HepG2 (cell line): Measurements from ENCODE around the gene SLC39A2. TPM values are rescaled to one million over a fixed set of nuclear protein-coding genes. Genes with fewer than 3 reads are reported as not detected.

Experiments used
- ATAC-seq: fragments of 200-7000 bp; cut with Tn5 transposase; 3 replicates; pipeline ENCODE4 v1.9.1; 2020; ENCODE audit warnings: mild to moderate bottlenecking, moderate library complexity
- BruUV-seq: library from RNA; stranded (reverse); fragments of 400-500 nt; replicated peaks from 2 replicates; lab custom pipeline; 2021; lab: Mats Ljungman, UMichigan
- CTCF ChIA-PET: fragments of 300-600 bp; formaldehyde crosslinking; extraction: SDS; loops from one replicate; lab custom pipeline; 2021; ENCODE audit warnings: low total read pairs, inconsistent platforms, low intra/inter-chr PET ratio; lab: Yijun Ruan, JAX
- POLR2A ChIA-PET: fragments of 350-600 bp; sonication (Branson Sonifier 250); formaldehyde crosslinking; loops from one replicate; lab custom pipeline; 2020; ENCODE audit warnings: antibody characterized with exemption, inconsistent platforms; lab: Yijun Ruan, JAX
- DNase-seq: peaks from one replicate; pipeline ENCODE4 v3.0.0-alpha.2; 2015; ENCODE audit warnings: low spot score
- FAIRE-seq: peaks from 3 replicates; lab custom pipeline; 2011; peaks lifted over from hg19 to GRCh38; lab: Jason Lieb, UNC
- H2AFZ ChIP-seq: one replicate; pipeline ENCODE4 v1.6.1; 2011; ENCODE audit warnings: low read length, inconsistent platforms
- H3K27ac ChIP-seq: fragments of 300-600 bp; 3 replicates; pipeline ENCODE4 v1.8.0; 2011; ENCODE audit warnings: mixed run types, mild to moderate bottlenecking, mixed read lengths, low read length, inconsistent platforms; ENCODE audit not compliant: insufficient read depth; ENCODE audit errors: extremely low read length
- H3K27me3 ChIP-seq, 2 experiments: fragments of 200-600 bp in 1 of 2; 2 replicates in 1 of 2; 3 replicates in 1 of 2; pipeline versions ENCODE4 v1.6.0 to v1.8.0; 2011; ENCODE audit warnings: low read length in 2 of 2, mild to moderate bottlenecking in 2 of 2, moderate library complexity in 2 of 2, inconsistent platforms in 1 of 2; ENCODE audit not compliant: insufficient read depth in 2 of 2, control insufficient read depth in 1 of 2
- H3K36me3 ChIP-seq, 2 experiments: fragments of 200-600 bp in 1 of 2; replicated peaks in 1 of 2; 2 replicates in 1 of 2; 3 replicates in 1 of 2; pipeline versions ENCODE4 v1.5.1 to v1.8.0; 2011; ENCODE audit warnings: low read length in 2 of 2, inconsistent platforms in 1 of 2; ENCODE audit not compliant: insufficient read depth in 2 of 2, control insufficient read depth in 1 of 2
- H3K4me1 ChIP-seq: 2 replicates; pipeline ENCODE4 v1.5.1; 2012; ENCODE audit warnings: low read length, inconsistent platforms; ENCODE audit not compliant: insufficient read depth
- H3K4me2 ChIP-seq: 2 replicates; pipeline ENCODE4 v1.6.0; 2011; ENCODE audit warnings: low read depth, low read length, inconsistent platforms
- H3K4me3 ChIP-seq, 3 experiments: fragments of 200-600 bp in 1 of 3; sonication (generic), shearing (Covaris generic) in 1 of 3; replicated peaks in 1 of 3; 2 replicates each; pipeline ENCODE4 v1.5.1; 2011 to 2016; ENCODE audit warnings: low read length in 3 of 3, inconsistent platforms in 2 of 3, low read depth in 2 of 3, mild to moderate bottlenecking in 2 of 3, control low read depth in 1 of 3, mixed read lengths in 1 of 3; ENCODE audit not compliant: insufficient read depth in 1 of 3
- H3K79me2 ChIP-seq: one replicate; pipeline ENCODE4 v1.6.1; 2011; ENCODE audit warnings: low read length, inconsistent platforms; ENCODE audit not compliant: insufficient read depth
- H3K9ac ChIP-seq: 2 replicates; pipeline ENCODE4 v1.6.0; 2011; ENCODE audit warnings: mild to moderate bottlenecking, low read depth, low read length, inconsistent platforms; ENCODE audit not compliant: insufficient read depth
- H3K9me3 ChIP-seq: 2 replicates; pipeline ENCODE4 v1.5.1; 2012; ENCODE audit warnings: mild to moderate bottlenecking, low read length
- H4K20me1 ChIP-seq: 2 replicates; pipeline ENCODE4 v1.6.0; 2011; ENCODE audit warnings: inconsistent platforms, mild to moderate bottlenecking, low read length, moderate library complexity; ENCODE audit not compliant: insufficient read depth
- ADNP ChIP-seq: sonication (generic); formaldehyde crosslinking; IDR thresholded peaks from 2 replicates; pipeline ENCODE4 v1.4.0; 2020; ENCODE audit warnings: missing genetic modification reagents
- EEA1 ChIP-seq: sonication (generic); formaldehyde crosslinking; IDR thresholded peaks from 2 replicates; pipeline ENCODE4 v1.5.1; 2020; ENCODE audit warnings: mild to moderate bottlenecking, missing genetic modification reagents, borderline replicate concordance
- EHMT2 ChIP-seq: fragments of 200-600 bp; sonication (generic); IDR thresholded peaks from 2 replicates; pipeline ENCODE4 v1.7.0; 2017; ENCODE audit warnings: antibody characterized with exemption, low read depth, low read length, borderline replicate concordance
- FOXP1 ChIP-seq, 2 experiments: fragments of 450-650 bp in 1 of 2; IDR thresholded peaks; 2 replicates each; pipeline ENCODE4 v1.6.1; 2017 to 2018; ENCODE audit warnings: antibody characterized with exemption in 1 of 2
- JUND ChIP-seq: sonication (generic); formaldehyde crosslinking; IDR thresholded peaks from 2 replicates; pipeline ENCODE4 v1.8.0; 2022; ENCODE audit warnings: mild to moderate bottlenecking, missing genetic modification reagents
- KDM1A ChIP-seq: IDR thresholded peaks from 2 replicates; pipeline ENCODE4 v1.6.1; 2016; ENCODE audit warnings: missing compliant biosample characterization
- POLR2AphosphoS5 ChIP-seq: IDR thresholded peaks from 2 replicates; pipeline ENCODE4 v1.6.1; 2012; ENCODE audit warnings: low read depth, low read length
- SATB2 ChIP-seq: sonication (generic); formaldehyde crosslinking; IDR thresholded peaks from 2 replicates; pipeline ENCODE4 v1.5.0; 2020; ENCODE audit warnings: missing genetic modification reagents
- SIN3A ChIP-seq: IDR thresholded peaks from 2 replicates; pipeline ENCODE4 v1.6.1; 2011; ENCODE audit warnings: low read depth, mild to moderate bottlenecking, control low read depth, low read length, borderline replicate concordance
- SRSF9 ChIP-seq: fragments of 200-400 bp; formaldehyde crosslinking; IDR thresholded peaks from 2 replicates; pipeline ENCODE4 v1.6.1; 2018; ENCODE audit warnings: borderline replicate concordance, mild to moderate bottlenecking, low read depth, low read length; ENCODE audit not compliant: insufficient read depth, poor library complexity, severe bottlenecking
- TAF1 ChIP-seq: sonication (generic); formaldehyde crosslinking; IDR thresholded peaks from 2 replicates; pipeline ENCODE4 v1.4.0; 2020; ENCODE audit warnings: missing genetic modification reagents
- ZBTB7B ChIP-seq: sonication (generic); formaldehyde crosslinking; IDR thresholded peaks from 2 replicates; pipeline ENCODE4 v1.4.0; 2020; ENCODE audit warnings: missing genetic modification reagents
- ZNF18 ChIP-seq: sonication (generic); formaldehyde crosslinking; IDR thresholded peaks from 2 replicates; pipeline ENCODE4 v1.8.0; 2022; ENCODE audit warnings: mild to moderate bottlenecking, missing genetic modification reagents; ENCODE audit not compliant: insufficient replicate concordance
- ZNF180 ChIP-seq: sonication (generic); formaldehyde crosslinking; IDR thresholded peaks from 2 replicates; pipeline ENCODE4 v1.4.0; 2020; ENCODE audit warnings: low read depth, missing genetic modification reagents, borderline replicate concordance
- ZNF33B ChIP-seq: sonication (generic); formaldehyde crosslinking; IDR thresholded peaks from 2 replicates; pipeline ENCODE4 v1.5.1; 2020; ENCODE audit warnings: mild to moderate bottlenecking, missing genetic modification reagents
- ZNF431 ChIP-seq: sonication (generic); formaldehyde crosslinking; IDR thresholded peaks from 2 replicates; pipeline ENCODE4 v1.9.0; 2022; ENCODE audit warnings: missing genetic modification reagents, low read depth, mild to moderate bottlenecking, borderline replicate concordance
- ZNF598 ChIP-seq: sonication (generic); formaldehyde crosslinking; IDR thresholded peaks from 2 replicates; pipeline ENCODE4 v1.5.1; 2020; ENCODE audit warnings: mild to moderate bottlenecking, missing genetic modification reagents, borderline replicate concordance
- ZNF761 ChIP-seq: sonication (generic); formaldehyde crosslinking; conservative IDR thresholded peaks from 2 replicates; pipeline ENCODE4 v1.4.0; 2020; ENCODE audit warnings: mild to moderate bottlenecking, missing genetic modification reagents
- WGBS: methylation state at CpG from one replicate; pipeline ENCODE4 v1.1.6; 2017; ENCODE audit warnings: low lambda C conversion rate; 5-methylcytosine and 5-hydroxymethylcytosine counted together
- in situ Hi-C: cut with HindIII; loops from 2 replicates; pipeline ENCODE4 v1.10.0; 2017; ENCODE audit warnings: low pct_unique_long_range_greater_than_20kb; ENCODE audit not compliant: extremely low pct_ligation_motif_present
- intact Hi-C: fragments of 100-400 bp; cut with micrococcal nuclease; formaldehyde crosslinking; loops from one replicate; pipeline ENCODE4 v1.10.0; 2022; ENCODE audit not compliant: unreplicated experiment
- polyA plus RNA-seq, 8 experiments: library from polyadenylated mRNA; depleted of rRNA in 3 of 8; stranded (reverse) in 7 of 8; unstranded in 1 of 8; fragments of >200 nt; fragmentation: Illumina TruSeq in 4 of 8; extraction: Trizol in 4 of 8; gene quantifications; 2 replicates each; pipeline versions ENCODE4 v1.2.1 to v1.2.3, GENCODE V29; 2011 to 2016; ENCODE audit warnings: low read depth in 4 of 8, missing spikeins in 1 of 8, mixed read lengths in 1 of 8; ENCODE audit not compliant: insufficient read depth in 1 of 8
- total RNA-seq, 5 experiments: library from RNA; depleted of rRNA; stranded (reverse); fragments of >200 nt; fragmentation: Illumina TruSeq; extraction: Trizol; gene quantifications; 2 replicates each; pipeline ENCODE4 v1.2.3, GENCODE V29; 2016; ENCODE audit warnings: low read depth in 1 of 5
- TF ChIP-seq, protein P1 (sequence below): sonication (generic); formaldehyde crosslinking; IDR thresholded peaks from 2 replicates; pipeline ENCODE4 v1.5.0; 2020; ENCODE audit warnings: missing genetic modification reagents

Gene SLC39A2
- total and polyA plus RNA-seq, 2 of the 13 experiments (the other 11 are each of a cell fraction or from before 2014, with no cell fraction given), result 0.08 to 0.11 TPM

DNA sequence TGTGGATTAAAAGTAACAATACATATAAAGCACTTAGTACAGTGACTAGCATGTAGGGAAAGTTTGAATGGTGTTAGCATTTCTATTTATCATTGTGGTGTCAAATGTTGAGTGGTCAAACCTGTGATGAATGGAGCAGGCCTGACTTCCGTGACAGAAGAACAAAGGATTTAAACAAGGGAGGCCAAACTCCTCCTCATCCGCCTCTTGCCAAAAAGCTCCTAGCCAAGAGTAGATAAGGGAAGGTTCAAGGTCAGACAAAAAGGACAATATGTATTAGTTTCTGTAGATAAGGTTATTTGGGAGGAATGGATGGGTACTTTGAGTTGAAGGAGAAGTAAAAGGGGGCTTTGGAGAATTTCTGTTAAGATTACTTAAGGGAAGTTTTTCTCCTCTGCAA is 49.5 kb downstream of the SLC39A2 start (continued):
- no peak for TF ChIP-seq ADNP (CRISPR knock-in tag)
- no peak for TF ChIP-seq ZNF33B
- TF ChIP-seq ZNF598 (CRISPR knock-in tag), result no peak
- TF ChIP-seq ZNF431 (CRISPR knock-in tag), result no peak
- no peak for TF ChIP-seq KDM1A (CRISPR knock-in tag)
- no peak for TF ChIP-seq POLR2AphosphoS5
- no peak for TF ChIP-seq ZNF180
- TF ChIP-seq ZBTB7B (CRISPR knock-in tag), result peak; percentile 48; the same call in 1 of the 2 replicates
- no peak for TF ChIP-seq SIN3A
- no peak for TF ChIP-seq SRSF9
- no peak for TF ChIP-seq FOXP1 (IDR thresholded peaks at IDR 0.05)
- TF ChIP-seq FOXP1 (CRISPR knock-in tag; IDR thresholded peaks at IDR 0.05), result peak; percentile 65; the same call in 1 of the 2 replicates
- no peak for TF ChIP-seq JUND (CRISPR knock-in tag)

DNA sequence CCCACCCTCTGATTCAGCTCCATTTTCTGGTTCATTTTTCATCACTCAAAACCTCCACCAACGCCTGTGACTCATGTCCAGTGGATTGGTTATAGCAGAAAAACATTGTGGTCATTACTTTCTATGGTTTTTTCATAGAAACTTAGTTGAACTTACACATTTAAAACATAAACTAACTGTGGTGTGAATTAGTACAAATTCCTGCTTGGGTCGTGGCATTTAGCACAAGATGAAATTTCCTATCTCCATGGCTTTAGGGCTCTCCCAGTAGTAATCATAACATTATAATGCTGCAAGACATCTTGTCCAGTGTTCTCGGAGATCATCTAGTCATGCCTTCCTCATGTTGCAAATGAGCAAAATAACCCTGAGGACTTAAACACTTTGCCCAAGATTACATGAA is 50.2 kb downstream of the SLC39A2 start:
- in situ Hi-C loops, result no loop called here
- Histone ChIP-seq H3K27me3 (no peaks in the 10 kb centered on the region), H3K9ac (no peak overlapping the region), H3K27ac (peak overlapping the region; percentile 33), H3K4me1 (peaks cover 83% of the 10 kb centered on the region), H2AFZ (no peak overlapping the region), H3K4me3 (no peak overlapping the region), H3K4me2 (no peak overlapping the region)
- intact Hi-C loops, result no loop called here
- no TSS peak for BruUV-seq
- ATAC-seq, result no peak
- no peak for FAIRE-seq
- no peak for DNase-seq
- TF ChIP-seq TAF1 (CRISPR knock-in tag) (no peak), ZNF761 (CRISPR knock-in tag) (0 out of 2 replicates have a peak, but pooled peaks have one; percentile 31), EEA1 (CRISPR knock-in tag) (no peak), EHMT2 (no peak), POLR2AphosphoS5 (no peak), SATB2 (CRISPR knock-in tag) (no peak), ZNF18 (CRISPR knock-in tag) (no peak)
- TF ChIP-seq, protein P1, sequence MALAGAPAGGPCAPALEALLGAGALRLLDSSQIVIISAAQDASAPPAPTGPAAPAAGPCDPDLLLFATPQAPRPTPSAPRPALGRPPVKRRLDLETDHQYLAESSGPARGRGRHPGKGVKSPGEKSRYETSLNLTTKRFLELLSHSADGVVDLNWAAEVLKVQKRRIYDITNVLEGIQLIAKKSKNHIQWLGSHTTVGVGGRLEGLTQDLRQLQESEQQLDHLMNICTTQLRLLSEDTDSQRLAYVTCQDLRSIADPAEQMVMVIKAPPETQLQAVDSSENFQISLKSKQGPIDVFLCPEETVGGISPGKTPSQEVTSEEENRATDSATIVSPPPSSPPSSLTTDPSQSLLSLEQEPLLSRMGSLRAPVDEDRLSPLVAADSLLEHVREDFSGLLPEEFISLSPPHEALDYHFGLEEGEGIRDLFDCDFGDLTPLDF (CRISPR knock-in tag), result no peak
- TF ChIP-seq, all 625 proteins: peak for 1
- POLR2A ChIA-PET, result interaction anchor here (1.2 to 4.9 kb wide), 7 partner anchors 10 to 35 kb away, joined by 3 to 26 read pairs (median 9); partner anchors contain the start of gene ARHGEF40
- CTCF ChIA-PET, result no interaction called here
- 64% methylated on average over 3 of the region's 3 CpGs for WGBS
- Histone ChIP-seq H4K20me1 (no peaks in the 10 kb centered on the region), H3K36me3 (no peaks in the 10 kb centered on the region), H3K9me3 (no peaks in the 10 kb centered on the region), H3K79me2 (no peaks in the 10 kb centered on the region)
